Measurements from ENCODE around the gene USP36.

DNA sequence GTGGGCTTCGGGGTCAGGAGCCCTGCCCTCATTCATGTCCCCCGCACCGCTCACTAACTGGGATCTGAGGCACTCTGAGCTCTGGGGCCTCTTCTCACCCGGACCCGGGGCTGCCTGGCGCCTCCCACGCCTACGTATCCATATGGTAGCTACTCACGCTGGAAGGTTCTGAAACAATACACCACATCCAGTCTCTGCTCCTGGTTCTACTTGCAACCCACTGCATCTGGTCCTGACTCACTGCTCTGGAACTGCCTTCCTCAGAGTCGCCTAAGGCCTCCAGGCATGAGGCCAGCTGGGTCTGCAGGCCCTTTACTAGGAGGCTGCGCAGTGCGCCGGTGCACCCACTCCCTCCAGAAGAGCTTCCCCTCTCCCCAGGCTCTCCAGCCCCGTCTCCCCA lies 18.1 kb downstream of the USP36 start:
- TF ChIP-seq, protein P1, sequence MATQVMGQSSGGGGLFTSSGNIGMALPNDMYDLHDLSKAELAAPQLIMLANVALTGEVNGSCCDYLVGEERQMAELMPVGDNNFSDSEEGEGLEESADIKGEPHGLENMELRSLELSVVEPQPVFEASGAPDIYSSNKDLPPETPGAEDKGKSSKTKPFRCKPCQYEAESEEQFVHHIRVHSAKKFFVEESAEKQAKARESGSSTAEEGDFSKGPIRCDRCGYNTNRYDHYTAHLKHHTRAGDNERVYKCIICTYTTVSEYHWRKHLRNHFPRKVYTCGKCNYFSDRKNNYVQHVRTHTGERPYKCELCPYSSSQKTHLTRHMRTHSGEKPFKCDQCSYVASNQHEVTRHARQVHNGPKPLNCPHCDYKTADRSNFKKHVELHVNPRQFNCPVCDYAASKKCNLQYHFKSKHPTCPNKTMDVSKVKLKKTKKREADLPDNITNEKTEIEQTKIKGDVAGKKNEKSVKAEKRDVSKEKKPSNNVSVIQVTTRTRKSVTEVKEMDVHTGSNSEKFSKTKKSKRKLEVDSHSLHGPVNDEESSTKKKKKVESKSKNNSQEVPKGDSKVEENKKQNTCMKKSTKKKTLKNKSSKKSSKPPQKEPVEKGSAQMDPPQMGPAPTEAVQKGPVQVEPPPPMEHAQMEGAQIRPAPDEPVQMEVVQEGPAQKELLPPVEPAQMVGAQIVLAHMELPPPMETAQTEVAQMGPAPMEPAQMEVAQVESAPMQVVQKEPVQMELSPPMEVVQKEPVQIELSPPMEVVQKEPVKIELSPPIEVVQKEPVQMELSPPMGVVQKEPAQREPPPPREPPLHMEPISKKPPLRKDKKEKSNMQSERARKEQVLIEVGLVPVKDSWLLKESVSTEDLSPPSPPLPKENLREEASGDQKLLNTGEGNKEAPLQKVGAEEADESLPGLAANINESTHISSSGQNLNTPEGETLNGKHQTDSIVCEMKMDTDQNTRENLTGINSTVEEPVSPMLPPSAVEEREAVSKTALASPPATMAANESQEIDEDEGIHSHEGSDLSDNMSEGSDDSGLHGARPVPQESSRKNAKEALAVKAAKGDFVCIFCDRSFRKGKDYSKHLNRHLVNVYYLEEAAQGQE (IDR thresholded peaks at IDR 0.05; ENCODE audit: low read depth): no peak
- TF ChIP-seq CREB1 (IDR thresholded peaks at IDR 0.05; ENCODE audit: low read depth) (no peak), RAD21 (IDR thresholded peaks at IDR 0.05; ENCODE audit: low read depth) (no peak), TEAD4 (IDR thresholded peaks at IDR 0.05) (no peak), FOXM1 (IDR thresholded peaks at IDR 0.05; ENCODE audit: borderline replicate concordance, low read depth) (no peak), EGR1 (IDR thresholded peaks at IDR 0.05) (no peak), ZBTB7A (IDR thresholded peaks at IDR 0.05; ENCODE audit: low read depth) (no peak), EP300 (IDR thresholded peaks at IDR 0.05; ENCODE audit: borderline replicate concordance) (no peak), YY1 (IDR thresholded peaks at IDR 0.05; ENCODE audit: low read depth) (no peak)
- TF ChIP-seq, protein P2, sequence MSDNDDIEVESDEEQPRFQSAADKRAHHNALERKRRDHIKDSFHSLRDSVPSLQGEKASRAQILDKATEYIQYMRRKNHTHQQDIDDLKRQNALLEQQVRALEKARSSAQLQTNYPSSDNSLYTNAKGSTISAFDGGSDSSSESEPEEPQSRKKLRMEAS (IDR thresholded peaks at IDR 0.05): no peak
- TF ChIP-seq, protein P3, sequence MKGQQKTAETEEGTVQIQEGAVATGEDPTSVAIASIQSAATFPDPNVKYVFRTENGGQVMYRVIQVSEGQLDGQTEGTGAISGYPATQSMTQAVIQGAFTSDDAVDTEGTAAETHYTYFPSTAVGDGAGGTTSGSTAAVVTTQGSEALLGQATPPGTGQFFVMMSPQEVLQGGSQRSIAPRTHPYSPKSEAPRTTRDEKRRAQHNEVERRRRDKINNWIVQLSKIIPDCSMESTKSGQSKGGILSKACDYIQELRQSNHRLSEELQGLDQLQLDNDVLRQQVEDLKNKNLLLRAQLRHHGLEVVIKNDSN (IDR thresholded peaks at IDR 0.05): no peak

Measured in Ishikawa (cell line).